Right lobe of liver (tissue), 4 donors: ENCODE measurements around the gene SMARCB1.

Experiments
- POLR2A ChIP-seq: fragments of 450-650 bp; IDR thresholded peaks from one replicate; pipeline ENCODE4 v1.6.1; 2017; ENCODE audit warnings: antibody characterized with exemption, mild to moderate bottlenecking
- TF ChIP-seq, protein P1 (sequence below), 4 donors: fragments of 200-600 bp in 3 of 4; fragments of 450-650 bp in 1 of 4; IDR thresholded peaks; one replicate each; pipeline versions ENCODE4 v1.5.1 to v1.8.0; 2016 to 2022; ENCODE audit warnings: antibody characterized with exemption in 4 of 4, mild to moderate bottlenecking in 2 of 4
- donor health status: DM: no; HTN: no; CAD: no.
- donor health status: DM: no; HTN: no; CAD: no.
- donor health status: DM: no; HTN: yes; CAD: no.

DNA sequence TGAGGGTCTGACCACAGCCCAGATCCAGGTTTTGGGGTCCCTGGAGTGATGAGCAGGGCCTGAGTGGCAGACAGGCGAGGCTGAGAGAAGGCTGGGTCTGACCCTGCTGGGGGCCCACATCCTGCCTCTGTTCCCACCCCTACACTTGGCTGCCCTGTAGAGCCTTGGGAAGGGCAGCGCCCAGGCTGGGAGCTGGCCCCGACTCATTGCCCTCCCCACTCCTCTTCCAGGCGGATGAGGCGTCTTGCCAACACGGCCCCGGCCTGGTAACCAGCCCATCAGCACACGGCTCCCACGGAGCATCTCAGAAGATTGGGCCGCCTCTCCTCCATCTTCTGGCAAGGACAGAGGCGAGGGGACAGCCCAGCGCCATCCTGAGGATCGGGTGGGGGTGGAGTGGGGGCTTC is 47.1 kb downstream of the SMARCB1 start:
- TF ChIP-seq POLR2A, result no peak
- TF ChIP-seq, protein P1, sequence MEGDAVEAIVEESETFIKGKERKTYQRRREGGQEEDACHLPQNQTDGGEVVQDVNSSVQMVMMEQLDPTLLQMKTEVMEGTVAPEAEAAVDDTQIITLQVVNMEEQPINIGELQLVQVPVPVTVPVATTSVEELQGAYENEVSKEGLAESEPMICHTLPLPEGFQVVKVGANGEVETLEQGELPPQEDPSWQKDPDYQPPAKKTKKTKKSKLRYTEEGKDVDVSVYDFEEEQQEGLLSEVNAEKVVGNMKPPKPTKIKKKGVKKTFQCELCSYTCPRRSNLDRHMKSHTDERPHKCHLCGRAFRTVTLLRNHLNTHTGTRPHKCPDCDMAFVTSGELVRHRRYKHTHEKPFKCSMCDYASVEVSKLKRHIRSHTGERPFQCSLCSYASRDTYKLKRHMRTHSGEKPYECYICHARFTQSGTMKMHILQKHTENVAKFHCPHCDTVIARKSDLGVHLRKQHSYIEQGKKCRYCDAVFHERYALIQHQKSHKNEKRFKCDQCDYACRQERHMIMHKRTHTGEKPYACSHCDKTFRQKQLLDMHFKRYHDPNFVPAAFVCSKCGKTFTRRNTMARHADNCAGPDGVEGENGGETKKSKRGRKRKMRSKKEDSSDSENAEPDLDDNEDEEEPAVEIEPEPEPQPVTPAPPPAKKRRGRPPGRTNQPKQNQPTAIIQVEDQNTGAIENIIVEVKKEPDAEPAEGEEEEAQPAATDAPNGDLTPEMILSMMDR (IDR thresholded peaks at IDR 0.05), result no peak
